ENCODE results near the gene ATP6V0B. TPM values are rescaled to one million over a fixed set of nuclear protein-coding genes. Genes with fewer than 3 reads are reported as not detected.

The ATP6V0B gene
- polyA plus RNA-seq, 1 donor from 2014 or later: 580 TPM

DNA sequence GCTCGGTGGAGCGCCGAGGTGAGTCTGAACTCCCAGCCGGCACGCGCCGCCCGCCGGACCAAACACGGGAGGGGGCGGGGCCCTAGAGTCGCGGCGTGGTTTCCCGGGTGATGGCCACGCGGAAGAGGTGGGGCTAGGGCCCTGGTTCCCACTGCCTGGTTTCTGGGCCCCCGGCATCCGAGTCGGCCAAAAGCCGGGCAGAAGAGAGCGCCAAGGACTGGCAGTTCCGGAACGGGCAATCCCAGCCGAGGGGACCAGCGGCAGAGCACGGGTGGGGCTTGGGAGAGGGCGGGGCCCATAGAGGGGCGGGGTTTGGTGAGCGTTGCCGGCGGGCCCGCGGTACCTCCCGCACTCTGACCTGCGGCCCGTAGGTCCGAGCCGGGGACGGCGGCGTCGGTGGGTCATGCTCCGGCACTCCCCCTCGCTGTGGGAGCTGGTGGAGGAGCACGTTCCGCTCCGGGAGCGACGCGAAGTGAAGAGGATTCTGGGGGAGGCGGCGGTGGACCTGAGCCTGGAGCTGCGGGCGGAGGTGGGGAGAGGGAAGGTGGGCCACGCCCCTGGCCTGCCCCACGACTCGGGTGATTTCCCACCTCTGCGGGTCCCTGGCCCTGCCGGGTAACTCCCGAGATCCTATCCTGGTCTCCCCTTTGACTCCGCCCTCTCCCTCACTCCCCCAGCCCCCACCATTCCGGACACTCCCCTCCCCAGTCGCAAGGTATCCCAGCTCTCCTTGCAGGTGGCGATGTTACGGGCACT is 16.9 kb downstream of the ATP6V0B start, which contains the start of gene CCDC24:
Gene CCDC24, plus strand, starts transcription at position 124 of the 756 bp plus-strand sequence. Its CDS starts 280 bp downstream, at position 404.
- Histone ChIP-seq H3K9me3 (ENCODE audit: low read length) (no peaks in the 10 kb centered on the region), H3K4me2 (ENCODE audit: low read length) (peak within 1 kb of the TSS; percentile 73), H3K27ac (ENCODE audit: low read length) (no peak within 1 kb of the TSS), H3K27me3 (ENCODE audit: insufficient read depth, low read depth, low read length) (no peaks in the 10 kb centered on the region), H3K36me3 (ENCODE audit: insufficient read depth, low read length) (no peaks in the 10 kb centered on the region), H3F3A (ENCODE audit: insufficient read depth, low read length, poor library complexity, severe bottlenecking) (no peaks in the 10 kb centered on the region), H3K4me3 (ENCODE audit: low read length) (peak within 1 kb of the TSS; percentile 91), H3K9ac (ENCODE audit: low read length) (peak within 1 kb of the TSS; percentile 65), H2AFZ (ENCODE audit: low read depth, low read length) (peak within 1 kb of the TSS; percentile 33), H3K9me2 (ENCODE audit: insufficient read depth, low read length) (no peaks in the 10 kb centered on the region), H3K79me2 (replicated peaks; ENCODE audit: insufficient read depth, low read length) (no peaks in the 10 kb centered on the region), H4K20me1 (ENCODE audit: insufficient read depth) (no peaks in the 10 kb centered on the region)
- TF ChIP-seq, protein P1, sequence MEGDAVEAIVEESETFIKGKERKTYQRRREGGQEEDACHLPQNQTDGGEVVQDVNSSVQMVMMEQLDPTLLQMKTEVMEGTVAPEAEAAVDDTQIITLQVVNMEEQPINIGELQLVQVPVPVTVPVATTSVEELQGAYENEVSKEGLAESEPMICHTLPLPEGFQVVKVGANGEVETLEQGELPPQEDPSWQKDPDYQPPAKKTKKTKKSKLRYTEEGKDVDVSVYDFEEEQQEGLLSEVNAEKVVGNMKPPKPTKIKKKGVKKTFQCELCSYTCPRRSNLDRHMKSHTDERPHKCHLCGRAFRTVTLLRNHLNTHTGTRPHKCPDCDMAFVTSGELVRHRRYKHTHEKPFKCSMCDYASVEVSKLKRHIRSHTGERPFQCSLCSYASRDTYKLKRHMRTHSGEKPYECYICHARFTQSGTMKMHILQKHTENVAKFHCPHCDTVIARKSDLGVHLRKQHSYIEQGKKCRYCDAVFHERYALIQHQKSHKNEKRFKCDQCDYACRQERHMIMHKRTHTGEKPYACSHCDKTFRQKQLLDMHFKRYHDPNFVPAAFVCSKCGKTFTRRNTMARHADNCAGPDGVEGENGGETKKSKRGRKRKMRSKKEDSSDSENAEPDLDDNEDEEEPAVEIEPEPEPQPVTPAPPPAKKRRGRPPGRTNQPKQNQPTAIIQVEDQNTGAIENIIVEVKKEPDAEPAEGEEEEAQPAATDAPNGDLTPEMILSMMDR (IDR thresholded peaks at IDR 0.05; ENCODE audit: poor library complexity, severe bottlenecking): no peak
- TF ChIP-seq TAF1 (IDR thresholded peaks at IDR 0.05; ENCODE audit: low read depth) (no peak), MXI1 (conservative IDR thresholded peaks at IDR 0.05; ENCODE audit: poor library complexity, severe bottlenecking) (peak; percentile 81), POLR2AphosphoS5 (IDR thresholded peaks at IDR 0.05) (no peak)

- Histone ChIP-seq H3K4me3 (ENCODE audit: low read length) (peak overlapping the region; percentile 91), H4K20me1 (ENCODE audit: insufficient read depth) (no peaks in the 10 kb centered on the region), H3K9me2 (ENCODE audit: insufficient read depth, low read length) (no peaks in the 10 kb centered on the region), H3K79me2 (replicated peaks; ENCODE audit: insufficient read depth, low read length) (no peaks in the 10 kb centered on the region), H3K9me3 (ENCODE audit: low read length) (no peaks in the 10 kb centered on the region), H3K36me3 (ENCODE audit: insufficient read depth, low read length) (no peaks in the 10 kb centered on the region), H3K9ac (ENCODE audit: low read length) (peak overlapping the region; percentile 65), H2AFZ (ENCODE audit: low read depth, low read length) (peak overlapping the region; percentile 33), H3K4me2 (ENCODE audit: low read length) (peak overlapping the region; percentile 73), H3K27me3 (ENCODE audit: insufficient read depth, low read depth, low read length) (no peaks in the 10 kb centered on the region), H3K27ac (ENCODE audit: low read length) (no peak overlapping the region), H3F3A (ENCODE audit: insufficient read depth, low read length, poor library complexity, severe bottlenecking) (no peaks in the 10 kb centered on the region)
- TF ChIP-seq, protein P2, sequence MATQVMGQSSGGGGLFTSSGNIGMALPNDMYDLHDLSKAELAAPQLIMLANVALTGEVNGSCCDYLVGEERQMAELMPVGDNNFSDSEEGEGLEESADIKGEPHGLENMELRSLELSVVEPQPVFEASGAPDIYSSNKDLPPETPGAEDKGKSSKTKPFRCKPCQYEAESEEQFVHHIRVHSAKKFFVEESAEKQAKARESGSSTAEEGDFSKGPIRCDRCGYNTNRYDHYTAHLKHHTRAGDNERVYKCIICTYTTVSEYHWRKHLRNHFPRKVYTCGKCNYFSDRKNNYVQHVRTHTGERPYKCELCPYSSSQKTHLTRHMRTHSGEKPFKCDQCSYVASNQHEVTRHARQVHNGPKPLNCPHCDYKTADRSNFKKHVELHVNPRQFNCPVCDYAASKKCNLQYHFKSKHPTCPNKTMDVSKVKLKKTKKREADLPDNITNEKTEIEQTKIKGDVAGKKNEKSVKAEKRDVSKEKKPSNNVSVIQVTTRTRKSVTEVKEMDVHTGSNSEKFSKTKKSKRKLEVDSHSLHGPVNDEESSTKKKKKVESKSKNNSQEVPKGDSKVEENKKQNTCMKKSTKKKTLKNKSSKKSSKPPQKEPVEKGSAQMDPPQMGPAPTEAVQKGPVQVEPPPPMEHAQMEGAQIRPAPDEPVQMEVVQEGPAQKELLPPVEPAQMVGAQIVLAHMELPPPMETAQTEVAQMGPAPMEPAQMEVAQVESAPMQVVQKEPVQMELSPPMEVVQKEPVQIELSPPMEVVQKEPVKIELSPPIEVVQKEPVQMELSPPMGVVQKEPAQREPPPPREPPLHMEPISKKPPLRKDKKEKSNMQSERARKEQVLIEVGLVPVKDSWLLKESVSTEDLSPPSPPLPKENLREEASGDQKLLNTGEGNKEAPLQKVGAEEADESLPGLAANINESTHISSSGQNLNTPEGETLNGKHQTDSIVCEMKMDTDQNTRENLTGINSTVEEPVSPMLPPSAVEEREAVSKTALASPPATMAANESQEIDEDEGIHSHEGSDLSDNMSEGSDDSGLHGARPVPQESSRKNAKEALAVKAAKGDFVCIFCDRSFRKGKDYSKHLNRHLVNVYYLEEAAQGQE (IDR thresholded peaks at IDR 0.05; ENCODE audit: borderline replicate concordance): no peak
- TF ChIP-seq EZH2 (IDR thresholded peaks at IDR 0.05; ENCODE audit: borderline replicate concordance, insufficient read depth, low read length, poor library complexity, severe bottlenecking): no peak
Observed at GRCh38 chr1:43992232-43992995, 17.7 kb downstream of the ATP6V0B start.

Measured in neural cell (in vitro differentiated cells).